SU-DHL-6 (cell line): ENCODE results near the gene SLC1A3.

Source experiments
- CTCF ChIP-seq: fragments of 200-600 bp; sonication (generic); IDR thresholded peaks from one replicate; pipeline ENCODE4 v1.5.1; 2017; ENCODE audit warnings: antibody characterized with exemption, mild to moderate bottlenecking, low read length, moderate library complexity; ENCODE audit not compliant: insufficient read depth, poor library complexity, severe bottlenecking
- EZH2phosphoT487 ChIP-seq: fragments of 200-600 bp; sonication (generic), shearing (Covaris generic); conservative IDR thresholded peaks from 2 replicates; pipeline ENCODE4 v1.6.1; 2018; ENCODE audit warnings: mild to moderate bottlenecking, antibody characterized with exemption, low read length, moderate library complexity, mixed read lengths

- TF ChIP-seq CTCF = no peak
- TF ChIP-seq EZH2phosphoT487 = no peak
These were observed 24.7 kb downstream of the SLC1A3 start for GRCh38 chr5:36631154-36631553.
